HepG2 (cell line): ENCODE measurements around the gene VPS13D. TPM values are rescaled to one million over a fixed set of nuclear protein-coding genes. Genes with fewer than 3 reads are reported as not detected.

ENCODE experiments used
- HNF4G ChIP-seq, 2 experiments: sonication (generic) in 1 of 2; formaldehyde crosslinking in 1 of 2; IDR thresholded peaks; 2 replicates each; pipeline versions ENCODE4 v1.4.0 to v1.6.1; 2011 to 2020; ENCODE audit warnings: borderline replicate concordance in 2 of 2, low read depth in 2 of 2, mild to moderate bottlenecking in 2 of 2, low read length in 1 of 2, missing genetic modification reagents in 1 of 2, moderate library complexity in 1 of 2
- MED1 ChIP-seq: sonication (generic); formaldehyde crosslinking; IDR thresholded peaks from 2 replicates; pipeline ENCODE4 v1.4.0; 2020; ENCODE audit warnings: missing genetic modification reagents
- MXD4 ChIP-seq: IDR thresholded peaks from 2 replicates; pipeline ENCODE4 v1.6.1; 2016; ENCODE audit warnings: mild to moderate bottlenecking, missing biosample characterization, missing genetic modification reagents
- NCOA2 ChIP-seq: sonication (generic); formaldehyde crosslinking; IDR thresholded peaks from 2 replicates; pipeline ENCODE4 v1.8.0; 2022; ENCODE audit warnings: inconsistent platforms
- PAXIP1 ChIP-seq: sonication (generic); formaldehyde crosslinking; conservative IDR thresholded peaks from 2 replicates; pipeline ENCODE4 v1.4.0; 2020; ENCODE audit warnings: mild to moderate bottlenecking, missing genetic modification reagents, moderate library complexity
- POLR2A ChIP-seq, 2 experiments: IDR thresholded peaks; 2 replicates each; pipeline ENCODE4 v1.6.1; 2011; ENCODE audit warnings: low read depth in 2 of 2, low read length in 2 of 2, mild to moderate bottlenecking in 1 of 2, moderate library complexity in 1 of 2; ENCODE audit not compliant: insufficient read depth in 1 of 2
- REXO4 ChIP-seq: sonication (generic); formaldehyde crosslinking; IDR thresholded peaks from 2 replicates; pipeline ENCODE4 v1.8.0; 2022; ENCODE audit warnings: missing genetic modification reagents, mild to moderate bottlenecking, borderline replicate concordance
- TSC22D2 ChIP-seq: sonication (generic); formaldehyde crosslinking; IDR thresholded peaks from 2 replicates; pipeline ENCODE4 v1.5.1; 2020; ENCODE audit warnings: missing genetic modification reagents, mild to moderate bottlenecking, borderline replicate concordance
- ZMYM2 ChIP-seq: sonication (generic); formaldehyde crosslinking; IDR thresholded peaks from 2 replicates; pipeline ENCODE4 v1.8.0; 2022; ENCODE audit warnings: mild to moderate bottlenecking, missing genetic modification reagents
- polyA plus RNA-seq, 8 experiments: library from polyadenylated mRNA; depleted of rRNA in 3 of 8; stranded (reverse) in 7 of 8; unstranded in 1 of 8; fragments of >200 nt; fragmentation: Illumina TruSeq in 4 of 8; extraction: Trizol in 4 of 8; gene quantifications; 2 replicates each; pipeline versions ENCODE4 v1.2.1 to v1.2.3, GENCODE V29; 2011 to 2016; ENCODE audit warnings: low read depth in 4 of 8, missing spikeins in 1 of 8, mixed read lengths in 1 of 8; ENCODE audit not compliant: insufficient read depth in 1 of 8
- total RNA-seq, 5 experiments: library from RNA; depleted of rRNA; stranded (reverse); fragments of >200 nt; fragmentation: Illumina TruSeq; extraction: Trizol; gene quantifications; 2 replicates each; pipeline ENCODE4 v1.2.3, GENCODE V29; 2016; ENCODE audit warnings: low read depth in 1 of 5
- TF ChIP-seq, protein P1 (sequence below): sonication (generic); formaldehyde crosslinking; IDR thresholded peaks from 2 replicates; pipeline ENCODE4 v1.5.1; 2020; ENCODE audit warnings: mild to moderate bottlenecking, missing genetic modification reagents, moderate library complexity
- TF ChIP-seq, protein P2 (sequence below): sonication (generic); formaldehyde crosslinking; IDR thresholded peaks from 2 replicates; pipeline ENCODE4 v1.4.0; 2020; ENCODE audit warnings: missing genetic modification reagents
- TF ChIP-seq, protein P3 (sequence below): IDR thresholded peaks from 2 replicates; pipeline ENCODE4 v1.6.1; 2016; ENCODE audit warnings: low read depth, missing genetic modification reagents, missing compliant biosample characterization

VPS13D gene
- total and polyA plus RNA-seq, 2 of the 13 experiments (the other 11 are each of a cell fraction or from before 2014, with no cell fraction given) = 8.6 to 13.9 TPM

DNA sequence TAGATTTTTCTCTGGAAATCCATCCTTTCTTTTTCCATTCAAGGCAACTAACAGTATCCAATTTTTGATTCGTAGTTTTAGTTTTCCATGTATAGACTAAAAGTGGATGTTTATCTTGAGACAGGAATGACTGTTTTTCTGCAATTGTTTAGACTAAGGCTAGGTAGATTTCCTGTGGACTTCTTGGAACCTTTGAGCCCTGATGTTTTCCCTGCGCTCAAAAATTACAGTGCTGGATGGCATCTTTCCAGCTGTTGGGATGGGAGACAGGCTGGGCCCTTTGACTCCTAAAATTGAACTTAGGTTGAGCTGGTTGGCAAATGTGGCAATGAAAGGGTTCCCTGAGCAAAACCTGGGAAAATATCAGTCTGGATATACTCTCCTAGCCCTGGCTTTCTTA is 207.8 kb downstream of the VPS13D start (continued):
- TF ChIP-seq HNF4G (IDR thresholded peaks at IDR 0.05; ENCODE audit: borderline replicate concordance, low read depth, low read length) (peak; percentile 36; the same call in 1 of the 2 replicates), HNF4G (CRISPR knock-in tag; IDR thresholded peaks at IDR 0.05; ENCODE audit: borderline replicate concordance, low read depth) (no peak), PAXIP1 (peak; percentile 32; the same call in 1 of the 2 replicates), MXD4 (CRISPR knock-in tag) (no peak), REXO4 (CRISPR knock-in tag) (no peak), NCOA2 (CRISPR knock-in tag) (no peak; the same call in 1 of the 2 replicates), MED1 (CRISPR knock-in tag) (peak; percentile 60; the same call in 1 of the 2 replicates), ZMYM2 (CRISPR knock-in tag) (no peak), TSC22D2 (CRISPR knock-in tag) (no peak), POLR2A (IDR thresholded peaks at IDR 0.05; ENCODE audit: insufficient read depth in 1 of 2, low read depth in 2 of 2, low read length in 2 of 2) (no peak)
- TF ChIP-seq, protein P1, sequence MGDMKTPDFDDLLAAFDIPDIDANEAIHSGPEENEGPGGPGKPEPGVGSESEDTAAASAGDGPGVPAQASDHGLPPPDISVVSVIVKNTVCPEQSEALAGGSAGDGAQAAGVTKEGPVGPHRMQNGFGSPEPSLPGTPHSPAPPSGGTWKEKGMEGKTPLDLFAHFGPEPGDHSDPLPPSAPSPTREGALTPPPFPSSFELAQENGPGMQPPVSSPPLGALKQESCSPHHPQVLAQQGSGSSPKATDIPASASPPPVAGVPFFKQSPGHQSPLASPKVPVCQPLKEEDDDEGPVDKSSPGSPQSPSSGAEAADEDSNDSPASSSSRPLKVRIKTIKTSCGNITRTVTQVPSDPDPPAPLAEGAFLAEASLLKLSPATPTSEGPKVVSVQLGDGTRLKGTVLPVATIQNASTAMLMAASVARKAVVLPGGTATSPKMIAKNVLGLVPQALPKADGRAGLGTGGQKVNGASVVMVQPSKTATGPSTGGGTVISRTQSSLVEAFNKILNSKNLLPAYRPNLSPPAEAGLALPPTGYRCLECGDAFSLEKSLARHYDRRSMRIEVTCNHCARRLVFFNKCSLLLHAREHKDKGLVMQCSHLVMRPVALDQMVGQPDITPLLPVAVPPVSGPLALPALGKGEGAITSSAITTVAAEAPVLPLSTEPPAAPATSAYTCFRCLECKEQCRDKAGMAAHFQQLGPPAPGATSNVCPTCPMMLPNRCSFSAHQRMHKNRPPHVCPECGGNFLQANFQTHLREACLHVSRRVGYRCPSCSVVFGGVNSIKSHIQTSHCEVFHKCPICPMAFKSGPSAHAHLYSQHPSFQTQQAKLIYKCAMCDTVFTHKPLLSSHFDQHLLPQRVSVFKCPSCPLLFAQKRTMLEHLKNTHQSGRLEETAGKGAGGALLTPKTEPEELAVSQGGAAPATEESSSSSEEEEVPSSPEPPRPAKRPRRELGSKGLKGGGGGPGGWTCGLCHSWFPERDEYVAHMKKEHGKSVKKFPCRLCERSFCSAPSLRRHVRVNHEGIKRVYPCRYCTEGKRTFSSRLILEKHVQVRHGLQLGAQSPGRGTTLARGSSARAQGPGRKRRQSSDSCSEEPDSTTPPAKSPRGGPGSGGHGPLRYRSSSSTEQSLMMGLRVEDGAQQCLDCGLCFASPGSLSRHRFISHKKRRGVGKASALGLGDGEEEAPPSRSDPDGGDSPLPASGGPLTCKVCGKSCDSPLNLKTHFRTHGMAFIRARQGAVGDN = no peak
- TF ChIP-seq, protein P2, sequence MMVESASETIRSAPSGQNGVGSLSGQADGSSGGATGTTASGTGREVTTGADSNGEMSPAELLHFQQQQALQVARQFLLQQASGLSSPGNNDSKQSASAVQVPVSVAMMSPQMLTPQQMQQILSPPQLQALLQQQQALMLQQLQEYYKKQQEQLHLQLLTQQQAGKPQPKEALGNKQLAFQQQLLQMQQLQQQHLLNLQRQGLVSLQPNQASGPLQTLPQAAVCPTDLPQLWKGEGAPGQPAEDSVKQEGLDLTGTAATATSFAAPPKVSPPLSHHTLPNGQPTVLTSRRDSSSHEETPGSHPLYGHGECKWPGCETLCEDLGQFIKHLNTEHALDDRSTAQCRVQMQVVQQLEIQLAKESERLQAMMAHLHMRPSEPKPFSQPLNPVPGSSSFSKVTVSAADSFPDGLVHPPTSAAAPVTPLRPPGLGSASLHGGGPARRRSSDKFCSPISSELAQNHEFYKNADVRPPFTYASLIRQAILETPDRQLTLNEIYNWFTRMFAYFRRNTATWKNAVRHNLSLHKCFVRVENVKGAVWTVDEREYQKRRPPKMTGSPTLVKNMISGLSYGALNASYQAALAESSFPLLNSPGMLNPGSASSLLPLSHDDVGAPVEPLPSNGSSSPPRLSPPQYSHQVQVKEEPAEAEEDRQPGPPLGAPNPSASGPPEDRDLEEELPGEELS (CRISPR knock-in tag) = peak; percentile 57; the same call in 1 of the 2 replicates
- TF ChIP-seq, protein P3, sequence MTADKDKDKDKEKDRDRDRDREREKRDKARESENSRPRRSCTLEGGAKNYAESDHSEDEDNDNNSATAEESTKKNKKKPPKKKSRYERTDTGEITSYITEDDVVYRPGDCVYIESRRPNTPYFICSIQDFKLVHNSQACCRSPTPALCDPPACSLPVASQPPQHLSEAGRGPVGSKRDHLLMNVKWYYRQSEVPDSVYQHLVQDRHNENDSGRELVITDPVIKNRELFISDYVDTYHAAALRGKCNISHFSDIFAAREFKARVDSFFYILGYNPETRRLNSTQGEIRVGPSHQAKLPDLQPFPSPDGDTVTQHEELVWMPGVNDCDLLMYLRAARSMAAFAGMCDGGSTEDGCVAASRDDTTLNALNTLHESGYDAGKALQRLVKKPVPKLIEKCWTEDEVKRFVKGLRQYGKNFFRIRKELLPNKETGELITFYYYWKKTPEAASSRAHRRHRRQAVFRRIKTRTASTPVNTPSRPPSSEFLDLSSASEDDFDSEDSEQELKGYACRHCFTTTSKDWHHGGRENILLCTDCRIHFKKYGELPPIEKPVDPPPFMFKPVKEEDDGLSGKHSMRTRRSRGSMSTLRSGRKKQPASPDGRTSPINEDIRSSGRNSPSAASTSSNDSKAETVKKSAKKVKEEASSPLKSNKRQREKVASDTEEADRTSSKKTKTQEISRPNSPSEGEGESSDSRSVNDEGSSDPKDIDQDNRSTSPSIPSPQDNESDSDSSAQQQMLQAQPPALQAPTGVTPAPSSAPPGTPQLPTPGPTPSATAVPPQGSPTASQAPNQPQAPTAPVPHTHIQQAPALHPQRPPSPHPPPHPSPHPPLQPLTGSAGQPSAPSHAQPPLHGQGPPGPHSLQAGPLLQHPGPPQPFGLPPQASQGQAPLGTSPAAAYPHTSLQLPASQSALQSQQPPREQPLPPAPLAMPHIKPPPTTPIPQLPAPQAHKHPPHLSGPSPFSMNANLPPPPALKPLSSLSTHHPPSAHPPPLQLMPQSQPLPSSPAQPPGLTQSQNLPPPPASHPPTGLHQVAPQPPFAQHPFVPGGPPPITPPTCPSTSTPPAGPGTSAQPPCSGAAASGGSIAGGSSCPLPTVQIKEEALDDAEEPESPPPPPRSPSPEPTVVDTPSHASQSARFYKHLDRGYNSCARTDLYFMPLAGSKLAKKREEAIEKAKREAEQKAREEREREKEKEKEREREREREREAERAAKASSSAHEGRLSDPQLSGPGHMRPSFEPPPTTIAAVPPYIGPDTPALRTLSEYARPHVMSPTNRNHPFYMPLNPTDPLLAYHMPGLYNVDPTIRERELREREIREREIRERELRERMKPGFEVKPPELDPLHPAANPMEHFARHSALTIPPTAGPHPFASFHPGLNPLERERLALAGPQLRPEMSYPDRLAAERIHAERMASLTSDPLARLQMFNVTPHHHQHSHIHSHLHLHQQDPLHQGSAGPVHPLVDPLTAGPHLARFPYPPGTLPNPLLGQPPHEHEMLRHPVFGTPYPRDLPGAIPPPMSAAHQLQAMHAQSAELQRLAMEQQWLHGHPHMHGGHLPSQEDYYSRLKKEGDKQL (CRISPR knock-in tag) = no peak
